GM18526 (cell line): ENCODE measurements around the gene GOLGB1.

ENCODE experiments used
- POLR2A ChIP-seq: IDR thresholded peaks from 3 replicates; pipeline ENCODE4 v1.6.1; 2011; ENCODE audit not compliant: insufficient read length; ENCODE audit errors: extremely low read depth

The GOLGB1 gene

DNA sequence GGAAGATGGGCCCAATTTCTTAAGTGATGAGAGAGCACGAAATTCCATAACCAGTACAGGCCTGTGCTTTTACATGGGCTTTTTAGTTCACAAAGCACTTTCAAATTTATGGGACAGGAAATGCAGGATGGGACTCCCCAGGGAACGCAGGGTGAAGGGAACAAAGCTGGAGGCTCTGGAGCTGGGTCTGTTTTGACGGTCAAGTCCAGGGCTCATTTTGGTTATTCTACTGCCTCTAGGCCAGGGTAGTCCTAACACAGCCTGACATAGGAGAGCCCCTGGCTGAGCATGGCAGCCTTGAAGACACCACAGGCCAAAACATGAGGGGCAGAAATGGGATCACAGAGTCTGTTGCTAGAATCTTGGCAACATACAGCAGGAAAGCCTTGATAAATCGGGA lies 122.3 kb downstream of the GOLGB1 start:
- TF ChIP-seq POLR2A: no peak

DNA sequence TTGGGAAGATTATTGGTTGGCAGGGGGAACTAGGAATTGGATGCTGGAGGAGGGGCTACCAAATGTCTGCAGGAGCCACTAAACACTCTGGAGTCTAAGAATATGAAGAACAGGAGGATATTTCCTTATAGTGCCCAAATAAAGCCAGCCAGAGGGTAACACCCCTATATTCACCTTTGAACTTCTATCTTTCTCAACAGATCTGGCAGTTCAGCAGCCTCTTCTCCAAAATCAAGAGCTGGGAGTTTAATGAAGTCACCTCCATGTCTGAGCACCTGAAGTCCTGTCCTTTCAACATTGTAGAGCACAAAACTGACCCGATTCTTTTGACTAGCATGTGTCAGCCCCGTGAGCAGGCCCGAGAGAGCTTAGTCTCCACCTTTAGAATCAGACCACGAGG lies 123.0 kb downstream of the GOLGB1 start:
- no peak for TF ChIP-seq POLR2A

DNA sequence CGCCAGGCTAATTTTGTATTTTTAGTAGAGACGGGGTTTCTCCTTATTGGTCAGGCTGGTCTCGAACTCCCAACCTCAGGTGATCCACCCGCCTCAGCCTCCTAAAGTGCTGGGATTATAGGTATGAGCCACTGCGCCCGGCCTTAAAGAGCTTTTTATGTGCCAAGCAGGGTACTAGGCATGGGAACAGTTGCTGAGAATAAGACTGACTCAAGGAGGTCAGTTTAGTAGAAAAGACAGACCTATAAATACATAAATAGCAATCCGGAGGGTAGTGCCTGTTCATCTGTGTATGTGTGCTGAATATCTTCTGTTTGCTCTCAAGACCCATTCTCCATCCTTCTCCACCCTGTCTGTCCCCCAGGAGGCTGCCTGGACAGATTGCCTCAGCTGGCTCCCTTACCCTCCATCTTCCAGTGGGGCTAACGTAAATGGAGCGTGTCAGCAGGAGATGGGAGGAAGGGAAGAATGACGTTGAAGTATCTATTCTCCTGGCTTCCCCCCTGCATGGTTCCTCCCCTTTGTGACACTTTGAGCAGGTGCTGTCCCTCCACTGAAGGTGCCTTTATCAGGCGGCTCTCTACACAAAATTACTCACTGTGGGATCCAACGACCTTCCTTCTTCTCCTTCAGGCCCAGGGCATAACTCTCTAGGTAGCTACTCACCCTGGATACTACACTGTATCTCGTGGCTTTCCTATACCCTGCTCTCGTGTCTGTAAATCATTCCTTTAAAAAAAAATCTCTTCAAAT lies 125.2 kb downstream of the GOLGB1 start:
- no peak for TF ChIP-seq POLR2A

DNA sequence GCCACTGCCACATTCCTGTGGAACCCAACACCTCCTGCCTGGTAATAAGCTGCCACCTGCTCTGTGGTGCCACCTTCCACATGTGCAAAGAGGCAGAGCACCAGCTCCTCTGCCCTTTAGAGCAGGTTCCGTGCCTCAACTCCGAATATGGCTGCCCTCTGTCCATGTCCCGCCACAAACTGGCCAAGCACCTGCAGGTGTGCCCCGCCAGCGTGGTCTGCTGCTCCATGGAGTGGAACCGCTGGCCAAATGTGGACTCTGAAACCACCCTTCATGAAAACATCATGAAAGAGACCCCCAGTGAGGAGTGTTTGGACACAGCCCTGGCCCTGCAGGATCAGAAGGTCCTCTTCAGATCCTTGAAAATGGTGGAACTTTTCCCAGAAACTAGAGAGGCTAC lies 128.1 kb downstream of the GOLGB1 start:
- TF ChIP-seq POLR2A: no peak

DNA sequence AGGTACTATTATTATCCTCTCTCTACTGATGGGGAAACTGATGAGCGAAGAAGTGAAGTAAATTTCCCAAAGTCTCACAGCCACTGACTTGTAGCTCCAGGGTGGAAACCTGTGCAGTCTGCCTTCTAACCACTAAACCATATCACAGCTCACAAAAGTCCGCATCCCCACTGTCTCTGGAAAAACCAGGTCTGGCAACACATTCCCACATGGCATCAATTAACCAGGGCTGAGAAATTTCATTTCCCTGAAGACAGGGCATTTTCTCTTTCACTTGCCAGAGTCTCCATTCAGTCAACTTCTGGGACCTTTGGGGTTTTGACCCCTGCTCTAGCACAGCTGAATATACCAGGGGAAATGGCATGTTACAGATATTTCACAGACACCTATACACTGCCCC lies 129.8 kb downstream of the GOLGB1 start:
- TF ChIP-seq POLR2A: no peak
